ENCODE results near the gene THSD4.

Gene THSD4

DNA sequence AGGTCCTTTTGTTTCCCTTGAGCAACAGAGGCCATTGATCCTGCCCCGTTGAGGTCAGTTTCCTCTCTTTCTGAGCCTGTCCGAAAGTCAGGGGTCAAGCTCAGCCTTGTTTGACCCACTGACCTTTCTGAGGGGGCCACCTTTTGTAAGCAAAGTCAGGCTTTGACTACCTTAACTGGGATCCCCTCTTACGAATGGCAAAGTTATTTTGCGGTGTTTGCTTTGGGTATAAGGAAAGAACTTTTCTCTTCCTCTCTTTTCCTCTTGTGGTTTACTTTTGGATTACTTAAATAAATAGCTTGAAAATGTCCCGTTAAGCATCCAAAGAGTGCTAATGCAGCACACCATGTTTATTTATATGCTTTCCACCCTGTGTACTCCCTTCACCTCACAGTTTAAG, 340.6 kb downstream of the THSD4 start:
- Histone ChIP-seq H3K9me3 (ENCODE audit: control insufficient read depth, insufficient read depth, low read length) (no peaks in the 10 kb centered on the region), H3K27ac (ENCODE audit: low read depth, low read length) (no peak overlapping the region), H3K4me2 (ENCODE audit: low read length) (no peak overlapping the region), H3K27me3 (ENCODE audit: control insufficient read depth, low read length) (no peaks in the 10 kb centered on the region), H3K36me3 (ENCODE audit: control insufficient read depth, low read length) (no peaks in the 10 kb centered on the region), H3K4me1 (ENCODE audit: control insufficient read depth, low read length) (no peaks in the 10 kb centered on the region), H3K79me2 (ENCODE audit: control insufficient read depth, low read length) (no peaks in the 10 kb centered on the region), H3F3A (ENCODE audit: control insufficient read depth, insufficient read depth) (no peaks in the 10 kb centered on the region), H3K9me2 (replicated peaks; ENCODE audit: control insufficient read depth, low read length) (no peaks in the 10 kb centered on the region), H4K20me1 (ENCODE audit: control insufficient read depth, insufficient read depth, low read depth, low read length) (no peaks in the 10 kb centered on the region), H3K4me3 (ENCODE audit: low read length) (no peak overlapping the region)
- no peak for TF ChIP-seq EZH2phosphoT487 (IDR thresholded peaks at IDR 0.05; ENCODE audit: borderline replicate concordance, low read length)
- TF ChIP-seq, protein P1, sequence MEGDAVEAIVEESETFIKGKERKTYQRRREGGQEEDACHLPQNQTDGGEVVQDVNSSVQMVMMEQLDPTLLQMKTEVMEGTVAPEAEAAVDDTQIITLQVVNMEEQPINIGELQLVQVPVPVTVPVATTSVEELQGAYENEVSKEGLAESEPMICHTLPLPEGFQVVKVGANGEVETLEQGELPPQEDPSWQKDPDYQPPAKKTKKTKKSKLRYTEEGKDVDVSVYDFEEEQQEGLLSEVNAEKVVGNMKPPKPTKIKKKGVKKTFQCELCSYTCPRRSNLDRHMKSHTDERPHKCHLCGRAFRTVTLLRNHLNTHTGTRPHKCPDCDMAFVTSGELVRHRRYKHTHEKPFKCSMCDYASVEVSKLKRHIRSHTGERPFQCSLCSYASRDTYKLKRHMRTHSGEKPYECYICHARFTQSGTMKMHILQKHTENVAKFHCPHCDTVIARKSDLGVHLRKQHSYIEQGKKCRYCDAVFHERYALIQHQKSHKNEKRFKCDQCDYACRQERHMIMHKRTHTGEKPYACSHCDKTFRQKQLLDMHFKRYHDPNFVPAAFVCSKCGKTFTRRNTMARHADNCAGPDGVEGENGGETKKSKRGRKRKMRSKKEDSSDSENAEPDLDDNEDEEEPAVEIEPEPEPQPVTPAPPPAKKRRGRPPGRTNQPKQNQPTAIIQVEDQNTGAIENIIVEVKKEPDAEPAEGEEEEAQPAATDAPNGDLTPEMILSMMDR (IDR thresholded peaks at IDR 0.05; ENCODE audit: low read depth, low read length, poor library complexity, severe bottlenecking): no peak

DNA sequence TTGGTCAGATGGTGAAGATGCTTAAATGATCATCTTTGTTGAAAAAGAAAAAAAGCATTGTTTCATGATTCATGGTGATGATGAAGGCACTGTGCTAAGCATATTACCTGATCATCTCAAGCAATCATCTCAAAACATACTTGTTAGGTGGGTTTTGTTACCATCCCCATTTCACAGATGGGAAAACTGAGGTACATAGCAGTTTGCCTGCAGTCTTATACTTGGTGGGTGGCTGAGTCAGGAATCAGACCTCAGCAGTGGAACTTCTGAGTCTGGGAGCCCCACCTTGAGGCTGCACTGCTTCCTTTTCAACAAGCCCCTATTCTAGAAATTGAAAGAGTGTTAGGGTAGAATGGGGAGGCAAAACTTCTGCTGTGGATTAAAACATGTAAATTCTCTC, 341.1 kb downstream of the THSD4 start:
- H4K20me1 ChIP-seq (ENCODE audit: control insufficient read depth, insufficient read depth, low read depth, low read length): no peaks in the 10 kb centered on the region
- H3K4me2 ChIP-seq (ENCODE audit: low read length): no peak overlapping the region
- H3K9me3 ChIP-seq (ENCODE audit: control insufficient read depth, insufficient read depth, low read length): no peaks in the 10 kb centered on the region
- no peaks in the 10 kb centered on the region for H3F3A ChIP-seq (ENCODE audit: control insufficient read depth, insufficient read depth)
- H3K27ac ChIP-seq (ENCODE audit: low read depth, low read length): no peak overlapping the region
- TF ChIP-seq EZH2phosphoT487 (IDR thresholded peaks at IDR 0.05; ENCODE audit: borderline replicate concordance, low read length): no peak
- TF ChIP-seq, protein P1 (IDR thresholded peaks at IDR 0.05; ENCODE audit: low read depth, low read length, poor library complexity, severe bottlenecking): no peak
- H3K9me2 ChIP-seq (replicated peaks; ENCODE audit: control insufficient read depth, low read length): no peaks in the 10 kb centered on the region
- H3K4me3 ChIP-seq (ENCODE audit: low read length): no peak overlapping the region
- no peaks in the 10 kb centered on the region for H3K79me2 ChIP-seq (ENCODE audit: control insufficient read depth, low read length)
- no peaks in the 10 kb centered on the region for H3K4me1 ChIP-seq (ENCODE audit: control insufficient read depth, low read length)
- no peaks in the 10 kb centered on the region for H3K36me3 ChIP-seq (ENCODE audit: control insufficient read depth, low read length)
- no peaks in the 10 kb centered on the region for H3K27me3 ChIP-seq (ENCODE audit: control insufficient read depth, low read length)

DNA sequence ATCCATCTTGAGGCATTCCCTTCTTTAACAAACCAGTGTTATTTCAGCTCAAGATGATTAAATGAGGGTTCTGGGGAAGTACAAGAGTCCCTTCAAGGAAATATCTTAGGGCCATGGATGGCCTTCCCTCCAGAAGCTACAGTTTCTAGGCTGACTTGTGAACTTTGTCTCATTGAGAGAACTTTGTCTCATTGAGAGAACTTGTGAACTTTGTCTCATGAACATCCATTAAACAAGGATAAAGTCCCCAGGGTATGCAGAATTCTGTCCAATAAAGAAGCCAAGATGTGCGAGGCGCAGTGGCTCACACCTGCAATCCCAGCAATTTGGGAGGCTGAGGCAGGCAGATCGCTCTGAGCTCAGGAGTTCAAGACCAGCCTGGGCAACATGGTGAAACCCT, 341.5 kb downstream of the THSD4 start:
- H4K20me1 ChIP-seq (ENCODE audit: control insufficient read depth, insufficient read depth, low read depth, low read length): no peaks in the 10 kb centered on the region
- no peaks in the 10 kb centered on the region for H3K4me1 ChIP-seq (ENCODE audit: control insufficient read depth, low read length)
- H3K4me3 ChIP-seq (ENCODE audit: low read length): no peak overlapping the region
- no peaks in the 10 kb centered on the region for H3K36me3 ChIP-seq (ENCODE audit: control insufficient read depth, low read length)
- TF ChIP-seq, protein P1 (IDR thresholded peaks at IDR 0.05; ENCODE audit: low read depth, low read length, poor library complexity, severe bottlenecking): no peak
- TF ChIP-seq EZH2phosphoT487 (IDR thresholded peaks at IDR 0.05; ENCODE audit: borderline replicate concordance, low read length): no peak
- no peaks in the 10 kb centered on the region for H3F3A ChIP-seq (ENCODE audit: control insufficient read depth, insufficient read depth)
- H3K79me2 ChIP-seq (ENCODE audit: control insufficient read depth, low read length): no peaks in the 10 kb centered on the region
- no peaks in the 10 kb centered on the region for H3K27me3 ChIP-seq (ENCODE audit: control insufficient read depth, low read length)
- no peaks in the 10 kb centered on the region for H3K9me2 ChIP-seq (replicated peaks; ENCODE audit: control insufficient read depth, low read length)
- no peak overlapping the region for H3K4me2 ChIP-seq (ENCODE audit: low read length)
- no peak overlapping the region for H3K27ac ChIP-seq (ENCODE audit: low read depth, low read length)
- no peaks in the 10 kb centered on the region for H3K9me3 ChIP-seq (ENCODE audit: control insufficient read depth, insufficient read depth, low read length)
